HFFc6 (cell line): ENCODE results near the gene IFNA6. TPM values are rescaled to one million over a fixed set of nuclear protein-coding genes. Genes with fewer than 3 reads are reported as not detected.
A peak's percentile ranks its signal among the peaks of the same experiment; 100 is the strongest.

Experiments used
- DNase-seq: peaks from one replicate; pipeline ENCODE4 v3.0.0-alpha.2; 2018
- H3K27ac Mint-ChIP-seq: 2 replicates; pipeline ENCODE4 v1.8.0; 2020; ENCODE audit warnings: mild to moderate bottlenecking, mixed read lengths
- H3K27me3 Mint-ChIP-seq: 2 replicates; pipeline ENCODE4 v1.8.0; 2021; ENCODE audit warnings: mild to moderate bottlenecking, moderate library complexity, mixed read lengths; ENCODE audit not compliant: insufficient read depth
- H3K36me3 Mint-ChIP-seq: 2 replicates; pipeline ENCODE4 v1.8.0; 2021; ENCODE audit warnings: low read depth, mixed read lengths
- H3K4me1 Mint-ChIP-seq: 2 replicates; pipeline ENCODE4 v1.8.0; 2020; ENCODE audit warnings: low read depth, mixed read lengths
- H3K4me3 Mint-ChIP-seq: 2 replicates; pipeline ENCODE4 v1.8.0; 2020; ENCODE audit warnings: mild to moderate bottlenecking, moderate library complexity, mixed read lengths
- H3K9me3 Mint-ChIP-seq: 2 replicates; pipeline ENCODE4 v1.8.0; 2020; ENCODE audit warnings: mild to moderate bottlenecking, mixed read lengths
- total RNA-seq, 6 experiments: library from RNA; stranded (reverse); fragmentation: NEBNext Ultra II Directional; extraction: Animal tissue kit (Norgen Biotek cat#: 25700); gene quantifications; 2 replicates in 1 of 6; 3 replicates in 5 of 6; pipeline ENCODE4 v1.2.3, GENCODE V29; 2021
- TF ChIP-seq, protein P1 (sequence below): fragments of 200-600 bp; sonication (generic); IDR thresholded peaks from 2 replicates; pipeline ENCODE4 v1.5.0; 2021; ENCODE audit warnings: antibody characterized with exemption, mild to moderate bottlenecking

IFNA6 gene
- total RNA-seq, 6 experiments from 2014 or later, result not detected

DNA sequence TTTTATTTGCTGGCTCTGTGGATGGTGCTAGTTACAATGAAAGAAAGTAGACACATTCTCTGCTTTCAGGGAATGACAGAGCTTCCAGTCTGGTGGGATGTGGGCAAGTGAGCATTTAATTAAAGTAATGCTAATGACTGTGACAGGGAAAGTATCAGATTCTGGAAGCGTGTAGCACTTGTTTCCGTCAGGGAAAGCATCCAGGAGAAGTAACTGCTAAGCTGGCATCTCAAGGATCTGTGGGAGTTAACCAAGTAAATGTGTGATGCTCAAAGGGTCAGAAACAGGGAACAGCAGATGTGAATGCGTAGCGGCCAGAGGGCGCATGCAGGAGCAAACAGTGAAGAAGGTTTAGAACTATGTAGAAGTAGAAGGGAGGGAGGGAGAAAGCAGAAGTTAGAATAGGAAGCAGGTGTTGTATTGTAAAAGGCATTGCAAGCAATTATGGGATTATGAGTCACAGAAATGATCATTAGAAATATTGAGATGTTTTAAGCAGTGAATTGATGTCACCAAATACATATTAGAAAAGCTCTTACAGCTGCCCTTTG is 27.7 kb downstream of the IFNA6 start:
- TF ChIP-seq, protein P1, sequence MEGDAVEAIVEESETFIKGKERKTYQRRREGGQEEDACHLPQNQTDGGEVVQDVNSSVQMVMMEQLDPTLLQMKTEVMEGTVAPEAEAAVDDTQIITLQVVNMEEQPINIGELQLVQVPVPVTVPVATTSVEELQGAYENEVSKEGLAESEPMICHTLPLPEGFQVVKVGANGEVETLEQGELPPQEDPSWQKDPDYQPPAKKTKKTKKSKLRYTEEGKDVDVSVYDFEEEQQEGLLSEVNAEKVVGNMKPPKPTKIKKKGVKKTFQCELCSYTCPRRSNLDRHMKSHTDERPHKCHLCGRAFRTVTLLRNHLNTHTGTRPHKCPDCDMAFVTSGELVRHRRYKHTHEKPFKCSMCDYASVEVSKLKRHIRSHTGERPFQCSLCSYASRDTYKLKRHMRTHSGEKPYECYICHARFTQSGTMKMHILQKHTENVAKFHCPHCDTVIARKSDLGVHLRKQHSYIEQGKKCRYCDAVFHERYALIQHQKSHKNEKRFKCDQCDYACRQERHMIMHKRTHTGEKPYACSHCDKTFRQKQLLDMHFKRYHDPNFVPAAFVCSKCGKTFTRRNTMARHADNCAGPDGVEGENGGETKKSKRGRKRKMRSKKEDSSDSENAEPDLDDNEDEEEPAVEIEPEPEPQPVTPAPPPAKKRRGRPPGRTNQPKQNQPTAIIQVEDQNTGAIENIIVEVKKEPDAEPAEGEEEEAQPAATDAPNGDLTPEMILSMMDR, result no peak
- Mint-ChIP-seq H3K9me3 (no peaks in the 10 kb centered on the region), H3K27ac (no peak overlapping the region), H3K4me1 (peaks cover 27% of the 10 kb centered on the region), H3K27me3 (no peaks in the 10 kb centered on the region), H3K4me3 (no peak overlapping the region), H3K36me3 (peaks cover 13% of the 10 kb centered on the region)
- no peak for DNase-seq

DNA sequence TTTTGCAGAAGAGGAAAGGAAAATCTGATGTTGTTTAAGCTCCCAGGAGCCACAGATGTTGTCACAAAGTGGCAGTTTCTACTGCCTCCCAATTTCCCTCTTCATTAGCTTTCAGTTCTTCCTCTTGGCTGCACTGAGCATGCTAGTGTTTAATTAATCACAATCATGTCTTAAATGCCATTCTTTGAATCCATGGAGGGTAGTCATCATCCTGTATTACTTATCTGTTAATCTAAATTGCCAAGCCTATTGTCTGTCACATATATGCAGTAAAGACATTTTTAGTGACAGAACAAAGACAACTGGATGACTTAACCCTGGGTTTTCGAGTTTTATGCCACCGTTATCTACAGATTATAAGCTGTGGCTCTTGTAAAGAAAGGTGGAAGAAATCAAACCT is 30.2 kb downstream of the IFNA6 start:
- Mint-ChIP-seq H3K4me1 (peaks cover 12% of the 10 kb centered on the region), H3K9me3 (no peaks in the 10 kb centered on the region), H3K27me3 (no peaks in the 10 kb centered on the region; the same call in 1 of the 2 replicates), H3K27ac (no peak overlapping the region), H3K4me3 (no peak overlapping the region), H3K36me3 (peaks cover 13% of the 10 kb centered on the region)
- DNase-seq, result no peak
- TF ChIP-seq, protein P1, result no peak

DNA sequence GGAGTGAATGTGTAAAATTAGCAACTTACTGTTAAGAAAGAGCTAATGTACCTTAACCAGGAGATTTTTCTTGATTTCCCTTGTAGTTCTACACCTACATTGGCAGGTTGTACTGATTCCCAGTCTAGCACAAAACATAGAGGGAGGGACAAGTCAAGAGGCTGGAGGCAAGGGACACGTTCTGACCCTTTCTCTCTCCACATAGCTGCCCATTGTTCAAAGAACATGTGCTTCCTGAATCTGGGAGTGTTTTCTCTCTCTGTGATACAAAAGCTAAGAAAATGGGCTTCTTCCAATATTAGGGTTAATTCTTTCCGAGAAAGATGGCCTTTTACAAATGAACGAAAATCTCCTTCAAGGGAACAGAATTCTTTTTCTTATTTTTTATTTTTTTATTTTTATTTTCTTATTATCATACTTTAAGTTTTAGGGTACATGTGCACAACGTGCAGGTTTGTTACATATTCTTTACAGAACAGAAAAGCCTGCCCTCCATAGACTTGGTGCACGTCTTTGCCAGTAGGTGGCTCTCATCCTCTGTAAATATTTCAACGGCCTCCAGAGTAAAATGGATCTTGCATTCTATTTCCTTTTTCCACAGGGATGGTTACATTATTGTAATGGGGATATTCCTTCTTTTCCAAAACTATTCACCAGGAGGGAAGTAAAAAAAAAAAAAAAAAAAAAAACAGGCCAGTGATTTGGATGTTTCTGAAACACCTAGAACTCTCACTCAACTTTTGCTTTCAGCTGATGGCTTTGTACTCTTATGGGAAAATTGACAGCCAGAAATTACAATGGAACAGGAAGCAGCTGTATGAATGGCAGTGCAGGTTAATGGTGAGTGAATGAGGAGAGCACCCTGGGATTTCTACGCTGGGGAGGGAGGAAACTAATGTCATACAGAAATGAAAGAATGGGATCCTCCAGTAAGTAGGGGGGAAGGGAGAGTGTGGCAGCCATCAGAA is 32.4 kb downstream of the IFNA6 start:
- Mint-ChIP-seq H3K4me1 (peaks cover 12% of the 10 kb centered on the region), H3K27me3 (peaks cover 2% of the 10 kb centered on the region; the same call in 1 of the 2 replicates), H3K9me3 (no peaks in the 10 kb centered on the region), H3K36me3 (0 out of 2 replicates have a peak, but pooled peaks cover 2% of the 10 kb centered on the region), H3K27ac (no peak overlapping the region), H3K4me3 (no peak overlapping the region)
- TF ChIP-seq, protein P1, result peak; percentile 86
- DNase-seq, result peak; percentile 47

DNA sequence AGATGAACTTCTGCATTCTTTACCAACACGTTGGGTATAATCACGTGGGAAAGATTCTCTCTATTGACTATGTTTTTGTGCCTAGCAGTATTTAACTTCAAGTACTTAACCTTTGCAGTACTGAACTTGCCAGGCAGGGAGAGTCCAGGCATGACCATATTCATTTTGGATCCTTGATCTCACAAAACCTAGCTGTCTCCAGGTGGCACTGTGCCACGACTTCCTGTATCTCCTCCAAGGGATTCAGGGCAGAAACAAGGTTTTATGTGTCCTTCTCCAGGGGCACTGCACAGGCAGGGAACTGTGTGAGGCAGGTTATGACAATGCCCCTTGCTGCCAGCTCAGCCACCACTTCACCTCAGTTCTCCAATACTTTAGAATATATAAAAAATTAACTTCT is 33.8 kb downstream of the IFNA6 start:
- Mint-ChIP-seq H3K4me1 (peaks cover 12% of the 10 kb centered on the region), H3K27me3 (peaks cover 2% of the 10 kb centered on the region; the same call in 1 of the 2 replicates), H3K27ac (no peak overlapping the region), H3K9me3 (no peaks in the 10 kb centered on the region), H3K4me3 (no peak overlapping the region), H3K36me3 (no peaks in the 10 kb centered on the region)
- TF ChIP-seq, protein P1, result no peak
- no peak for DNase-seq

DNA sequence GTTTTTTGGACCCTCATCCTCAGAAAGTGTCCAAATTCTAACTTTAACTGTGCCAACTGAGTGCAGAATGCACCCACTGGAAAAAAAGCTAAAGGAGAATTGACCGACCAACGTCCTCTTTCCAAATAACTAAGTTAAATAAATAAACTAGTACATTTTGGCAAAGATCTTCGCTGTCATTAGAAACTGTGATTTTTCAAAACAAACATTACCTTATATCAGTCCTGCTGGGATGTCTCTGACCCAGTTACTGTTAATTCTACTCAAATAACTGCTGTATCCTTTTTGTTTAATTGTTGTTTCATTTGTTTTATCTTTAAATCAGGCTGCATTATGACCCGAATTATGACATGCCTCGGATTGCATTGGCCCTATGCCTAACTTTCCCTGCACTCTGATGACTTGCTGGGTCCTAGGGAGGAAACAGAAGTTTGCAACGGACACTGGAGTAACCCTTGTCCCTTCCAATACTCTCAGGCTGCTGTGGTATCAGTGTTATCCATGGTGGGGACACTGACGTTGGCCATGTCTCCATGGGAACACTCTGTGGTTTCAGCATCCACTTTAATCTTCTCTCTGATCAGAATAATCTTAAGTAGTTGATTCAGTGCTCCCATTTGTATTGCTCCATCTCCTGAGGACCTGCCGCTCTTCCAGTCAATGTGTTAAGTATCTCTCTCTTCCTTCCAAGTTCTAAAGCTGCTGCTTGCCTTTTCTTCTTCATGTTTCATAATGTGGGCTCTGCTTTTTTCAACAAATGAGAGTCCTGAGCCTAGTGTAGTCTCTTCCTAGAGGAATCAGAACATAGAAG is 34.5 kb downstream of the IFNA6 start:
- TF ChIP-seq, protein P1, result no peak
- no peak overlapping the region for H3K27ac Mint-ChIP-seq
- peaks cover 4% of the 10 kb centered on the region; the same call in 1 of the 2 replicates for H3K9me3 Mint-ChIP-seq
- peaks cover 12% of the 10 kb centered on the region for H3K4me1 Mint-ChIP-seq
- peaks cover 2% of the 10 kb centered on the region; the same call in 1 of the 2 replicates for H3K27me3 Mint-ChIP-seq
- H3K36me3 Mint-ChIP-seq, result no peaks in the 10 kb centered on the region
- H3K4me3 Mint-ChIP-seq, result no peak overlapping the region
- no peak for DNase-seq
